Subcutaneous adipose tissue (tissue), 4 donors: ENCODE data around the gene CNGA4. TPM values are rescaled to one million over a fixed set of nuclear protein-coding genes. Genes with fewer than 3 reads are reported as not detected.

ENCODE experiments used
- total RNA-seq, 4 donors: library from RNA; depleted of rRNA; stranded (reverse); fragments of >200 nt; gene quantifications; one replicate each; pipeline ENCODE4 v1.1.0, GENCODE V29; 2016
- TF ChIP-seq, protein P1 (sequence below): fragments of 450-650 bp; IDR thresholded peaks from one replicate; pipeline ENCODE4 v1.5.1; 2016; ENCODE audit warnings: low read depth, mild to moderate bottlenecking, control low read depth, antibody characterized with exemption, moderate library complexity

CNGA4 gene
- total RNA-seq, 4 donors from 2014 or later = not detected

DNA sequence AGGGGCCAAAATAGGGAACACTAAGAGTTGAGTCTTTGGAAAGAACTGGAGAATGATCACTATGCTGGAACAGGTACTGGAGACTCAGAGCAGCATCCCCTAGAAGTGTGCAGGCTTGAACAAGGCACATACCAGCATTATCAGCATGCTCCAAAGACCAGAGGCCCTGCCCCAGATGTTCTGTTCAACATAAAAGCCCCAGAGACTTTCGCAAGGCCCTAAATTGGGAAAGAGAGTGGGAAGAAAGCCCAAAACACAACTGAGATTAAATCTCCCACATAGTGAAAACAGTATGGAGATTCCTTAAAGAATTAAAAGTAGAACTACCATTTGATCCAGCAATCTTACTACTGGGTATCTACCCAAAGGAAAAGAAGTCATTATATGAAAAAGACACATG, 9.4 kb downstream of the CNGA4 start:
- TF ChIP-seq, protein P1, sequence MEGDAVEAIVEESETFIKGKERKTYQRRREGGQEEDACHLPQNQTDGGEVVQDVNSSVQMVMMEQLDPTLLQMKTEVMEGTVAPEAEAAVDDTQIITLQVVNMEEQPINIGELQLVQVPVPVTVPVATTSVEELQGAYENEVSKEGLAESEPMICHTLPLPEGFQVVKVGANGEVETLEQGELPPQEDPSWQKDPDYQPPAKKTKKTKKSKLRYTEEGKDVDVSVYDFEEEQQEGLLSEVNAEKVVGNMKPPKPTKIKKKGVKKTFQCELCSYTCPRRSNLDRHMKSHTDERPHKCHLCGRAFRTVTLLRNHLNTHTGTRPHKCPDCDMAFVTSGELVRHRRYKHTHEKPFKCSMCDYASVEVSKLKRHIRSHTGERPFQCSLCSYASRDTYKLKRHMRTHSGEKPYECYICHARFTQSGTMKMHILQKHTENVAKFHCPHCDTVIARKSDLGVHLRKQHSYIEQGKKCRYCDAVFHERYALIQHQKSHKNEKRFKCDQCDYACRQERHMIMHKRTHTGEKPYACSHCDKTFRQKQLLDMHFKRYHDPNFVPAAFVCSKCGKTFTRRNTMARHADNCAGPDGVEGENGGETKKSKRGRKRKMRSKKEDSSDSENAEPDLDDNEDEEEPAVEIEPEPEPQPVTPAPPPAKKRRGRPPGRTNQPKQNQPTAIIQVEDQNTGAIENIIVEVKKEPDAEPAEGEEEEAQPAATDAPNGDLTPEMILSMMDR = no peak

DNA sequence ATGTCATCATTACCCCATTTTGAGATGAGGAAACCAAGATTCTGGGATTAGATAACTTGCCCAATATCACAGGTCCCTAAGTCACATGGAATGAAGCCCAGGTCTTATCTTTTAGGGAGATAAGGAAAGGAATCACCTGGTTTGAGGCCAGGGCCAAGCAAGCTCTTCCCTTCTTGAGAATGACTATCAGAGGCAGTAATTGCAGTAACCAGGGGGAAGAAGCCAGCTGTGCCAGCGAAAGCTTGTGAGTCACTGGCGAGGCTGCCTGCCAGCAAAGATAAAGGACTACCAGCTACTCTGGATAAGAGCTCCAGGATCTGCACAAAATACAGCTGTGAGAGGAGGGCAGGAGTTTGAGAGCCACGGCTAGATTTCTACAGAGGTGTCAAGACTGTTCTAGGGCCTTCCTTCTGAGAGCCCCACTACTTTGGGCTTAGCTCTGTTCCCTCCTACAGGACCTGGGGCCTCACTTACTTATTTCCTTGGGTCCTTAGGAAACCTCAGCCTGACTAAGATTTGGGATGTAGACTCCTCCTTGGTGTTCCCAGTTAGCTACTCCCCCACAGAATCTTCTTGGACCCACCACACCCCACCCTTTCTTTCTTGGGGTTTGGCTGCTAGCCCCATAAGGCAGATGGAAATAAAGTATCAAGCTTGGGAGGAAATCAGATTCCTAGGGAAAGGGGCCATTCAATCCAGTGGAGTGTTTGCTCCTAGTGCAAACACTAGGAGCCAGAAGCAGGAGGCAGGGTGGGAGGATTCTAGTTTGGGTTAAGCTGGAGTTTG, 11.1 kb downstream of the CNGA4 start:
- TF ChIP-seq, protein P1 = no peak

DNA sequence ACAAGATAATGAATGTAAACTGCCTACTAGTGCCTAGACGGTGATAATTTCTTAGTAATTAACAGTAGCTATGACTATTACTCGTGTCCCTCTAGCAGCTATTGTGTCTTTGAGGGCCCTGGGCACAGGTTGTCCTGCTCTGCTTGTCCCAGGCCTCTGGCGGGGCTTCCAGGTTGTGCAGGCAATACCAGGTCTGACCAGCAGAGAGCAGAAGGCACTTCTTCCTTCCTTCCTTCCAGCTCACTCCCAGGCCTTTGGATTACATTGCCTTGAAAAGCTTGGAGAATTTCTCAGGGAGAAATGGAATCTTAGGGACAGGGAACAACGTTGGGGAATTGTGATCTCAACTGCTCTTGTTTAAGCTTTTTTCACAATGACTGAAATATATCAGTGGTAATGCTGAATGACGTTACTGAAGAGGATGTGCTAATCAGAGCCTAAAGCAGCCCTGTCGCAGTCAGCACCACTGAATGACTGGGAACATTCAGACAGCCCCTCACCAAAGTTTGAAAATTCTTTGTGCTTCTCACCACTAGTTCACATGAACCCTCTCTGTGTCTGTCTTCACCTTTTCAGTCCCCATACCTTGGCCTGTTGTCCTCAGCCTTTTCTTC, 12.3 kb downstream of the CNGA4 start:
- TF ChIP-seq, protein P1 = no peak

DNA sequence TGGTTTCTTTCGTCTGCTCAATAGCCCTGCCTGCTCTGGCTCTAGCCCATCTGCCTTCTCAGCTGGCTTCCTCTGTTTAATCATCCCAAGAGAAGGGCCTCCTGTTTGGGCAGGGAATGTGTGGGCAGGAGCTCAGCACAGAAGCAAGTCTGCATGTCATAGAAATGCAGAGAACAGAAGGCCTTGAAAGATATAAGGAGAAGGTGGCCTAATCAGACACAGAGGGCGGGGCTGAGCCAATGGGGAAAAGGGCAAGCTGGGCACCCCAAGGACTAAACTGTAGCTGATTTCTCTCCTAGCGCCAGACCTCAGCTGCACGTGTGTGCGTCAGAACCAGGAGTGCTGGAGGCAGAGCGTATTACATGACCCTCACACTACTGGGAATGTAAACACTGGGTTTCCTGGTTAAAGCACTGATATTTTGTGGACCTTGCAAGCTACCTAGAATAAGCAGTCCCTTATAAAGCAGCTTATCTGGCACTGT, 13.1 kb downstream of the CNGA4 start:
- TF ChIP-seq, protein P1 = no peak

DNA sequence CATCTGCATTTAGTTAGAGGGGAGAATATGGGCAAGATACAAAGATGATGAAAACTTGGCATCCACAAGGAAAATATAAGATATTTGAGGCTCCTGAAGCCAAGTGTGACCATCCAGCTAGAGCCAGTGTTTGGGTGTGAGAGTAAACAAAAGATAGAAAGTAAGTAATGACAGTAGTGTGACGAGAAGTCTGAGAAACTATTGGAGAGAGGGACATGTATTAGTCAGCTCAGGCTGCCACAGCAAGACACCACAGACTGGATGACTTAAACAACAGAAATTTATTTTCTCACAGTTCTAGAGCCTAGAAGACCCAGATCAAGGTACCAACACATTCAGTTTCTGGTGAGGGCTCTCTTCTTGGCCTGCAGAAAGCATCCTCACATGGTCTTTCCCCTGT, 14.3 kb downstream of the CNGA4 start:
- TF ChIP-seq, protein P1 = no peak

DNA sequence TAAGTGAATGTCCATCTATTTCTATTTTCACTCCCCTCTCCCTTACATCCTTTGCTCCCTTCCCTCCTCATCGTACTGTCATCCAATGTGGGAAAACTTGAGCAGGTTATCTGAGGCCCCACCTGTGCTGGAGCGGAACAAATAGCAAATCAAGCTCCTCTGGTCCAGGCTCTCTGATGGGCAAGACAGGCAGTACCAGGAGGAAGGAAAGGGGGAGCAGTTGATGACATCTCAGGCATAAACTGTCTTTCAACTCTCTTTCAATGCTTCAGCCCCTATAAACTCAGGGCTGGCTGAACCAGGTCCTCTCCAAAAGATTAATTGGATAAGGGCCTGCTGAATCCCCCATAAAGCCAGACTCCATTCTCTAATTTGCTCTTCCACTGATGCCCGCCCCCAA, 19.3 kb downstream of the CNGA4 start:
- TF ChIP-seq, protein P1 = no peak

DNA sequence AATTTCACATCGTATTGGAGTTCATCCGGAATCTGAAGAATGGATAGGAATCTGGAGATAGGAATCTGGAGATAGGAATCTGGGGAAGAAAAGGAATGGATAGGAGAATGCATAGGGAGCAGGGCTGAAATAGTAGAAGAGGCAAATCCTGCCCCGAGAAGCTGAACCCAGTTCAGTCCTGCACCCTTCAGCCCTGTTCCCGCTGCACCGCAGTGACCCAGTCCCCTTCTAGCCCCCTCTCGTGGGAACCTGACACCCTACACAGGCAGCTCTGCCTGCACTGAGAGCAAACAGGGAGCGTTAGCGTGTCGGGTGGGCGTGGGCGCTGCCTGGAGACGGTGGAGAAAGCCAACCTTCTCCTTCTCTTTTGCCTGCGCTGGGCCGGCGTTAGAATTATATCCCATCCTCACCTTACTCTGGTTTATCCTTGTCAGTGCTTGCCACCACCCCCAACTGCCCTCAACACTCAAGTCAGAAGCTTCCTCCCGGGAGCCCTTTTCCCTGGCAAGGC, 19.7 kb downstream of the CNGA4 start:
- TF ChIP-seq, protein P1 = no peak
